HepG2 (cell line): ENCODE measurements around the gene FAM240A.

Source experiments
- ATF3 ChIP-seq: sonication (generic); formaldehyde crosslinking; IDR thresholded peaks from 2 replicates; pipeline ENCODE4 v1.4.0; 2020; ENCODE audit warnings: missing genetic modification reagents
- CC2D1A ChIP-seq: sonication (generic); formaldehyde crosslinking; IDR thresholded peaks from 2 replicates; pipeline ENCODE4 v1.8.1; 2023; ENCODE audit warnings: mild to moderate bottlenecking, missing genetic modification reagents
- CHD2 ChIP-seq: IDR thresholded peaks from 2 replicates; pipeline ENCODE4 v1.6.1; 2011; ENCODE audit warnings: low read depth, low read length, improper control_type of control experiment
- FOXM1 ChIP-seq: sonication (generic); formaldehyde crosslinking; IDR thresholded peaks from 2 replicates; pipeline ENCODE4 v1.5.0; 2020; ENCODE audit warnings: missing genetic modification reagents
- MEIS2 ChIP-seq: sonication (generic); formaldehyde crosslinking; IDR thresholded peaks from 2 replicates; pipeline ENCODE4 v1.9.0; 2021; ENCODE audit warnings: mild to moderate bottlenecking, missing genetic modification reagents
- PAWR ChIP-seq: sonication (generic); formaldehyde crosslinking; IDR thresholded peaks from 2 replicates; pipeline ENCODE4 v1.4.0; 2020; ENCODE audit warnings: missing genetic modification reagents, mild to moderate bottlenecking, borderline replicate concordance
- TOE1 ChIP-seq: sonication (generic); formaldehyde crosslinking; IDR thresholded peaks from 2 replicates; pipeline ENCODE4 v1.4.0; 2020; ENCODE audit warnings: mild to moderate bottlenecking, missing genetic modification reagents
- ZNF775 ChIP-seq: sonication (generic); formaldehyde crosslinking; IDR thresholded peaks from 2 replicates; pipeline ENCODE4 v1.4.0; 2020; ENCODE audit warnings: missing genetic modification reagents, mild to moderate bottlenecking, moderate library complexity, borderline replicate concordance

- TF ChIP-seq PAWR = no peak
- no peak for TF ChIP-seq ZNF775 (CRISPR knock-in tag)
- no peak for TF ChIP-seq CC2D1A
- no peak for TF ChIP-seq MEIS2 (CRISPR knock-in tag)
- no peak for TF ChIP-seq FOXM1 (CRISPR knock-in tag)
- no peak for TF ChIP-seq CHD2
- TF ChIP-seq TOE1 = no peak
- TF ChIP-seq ATF3 = no peak
Measured at GRCh38 chr3:46670000-46670890, 57.9 kb downstream of the FAM240A start.
